GM19438 (cell line): ENCODE results near the gene KRT71.

ENCODE experiments used
- ATAC-seq: cut with Tn5 transposase; IDR thresholded peaks from one replicate; pipeline ENCODE4 v1.9.1; 2021; ENCODE audit warnings: low read depth; ENCODE audit not compliant: unreplicated experiment

Gene KRT71

DNA sequence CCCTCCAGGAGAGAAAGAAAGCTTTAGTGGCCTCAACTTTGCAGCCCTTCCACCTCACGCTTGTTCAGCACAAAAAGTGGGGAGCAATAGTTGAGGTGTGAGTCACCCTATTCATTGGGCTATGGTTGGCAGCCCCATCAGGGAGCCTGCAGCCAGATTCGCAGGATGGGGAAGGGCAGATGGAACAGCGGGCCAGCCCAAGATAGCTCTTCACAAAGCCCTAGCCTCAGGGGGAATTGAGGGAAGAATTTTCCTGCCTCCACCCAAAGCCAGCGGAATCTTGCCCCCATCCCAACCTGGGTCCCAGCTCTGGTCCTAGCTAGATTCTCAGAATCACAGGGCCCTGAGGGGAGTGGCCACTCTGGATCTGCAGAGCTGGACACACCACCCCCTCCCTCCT is 29.1 kb downstream of the KRT71 start:
- ATAC-seq = no peak

DNA sequence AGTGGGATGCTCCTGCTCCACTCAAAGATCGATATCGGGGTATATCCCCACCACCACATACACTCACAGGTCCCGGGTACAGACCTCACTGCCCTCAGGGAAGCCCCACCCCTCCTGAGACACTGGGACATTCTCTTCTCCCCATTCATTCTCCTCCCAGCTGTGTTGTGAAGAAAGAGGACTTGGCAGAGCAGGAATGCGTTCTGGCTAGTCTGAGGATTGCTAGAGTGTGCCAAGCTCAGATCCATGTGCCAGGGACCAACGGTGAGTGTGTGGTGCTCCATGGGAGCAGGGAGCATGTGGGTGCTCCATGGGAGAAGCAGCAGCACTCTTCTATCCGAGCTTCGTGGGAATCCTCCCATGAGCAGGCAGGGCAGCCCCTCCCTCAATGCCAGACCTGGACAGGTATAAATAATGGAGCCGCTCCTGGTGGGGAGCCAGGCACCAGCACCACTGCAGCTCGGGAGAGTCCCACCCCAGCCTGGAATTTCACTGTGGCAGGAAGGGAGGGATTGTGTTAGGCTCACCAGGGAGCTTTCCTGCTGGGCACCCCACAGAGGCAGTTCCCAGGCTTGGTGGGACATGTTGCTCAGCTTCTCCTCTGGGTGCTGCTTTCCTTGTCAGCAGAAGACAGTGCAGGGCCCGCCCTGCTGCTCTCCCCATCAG is 30.5 kb downstream of the KRT71 start:
- ATAC-seq = no peak

DNA sequence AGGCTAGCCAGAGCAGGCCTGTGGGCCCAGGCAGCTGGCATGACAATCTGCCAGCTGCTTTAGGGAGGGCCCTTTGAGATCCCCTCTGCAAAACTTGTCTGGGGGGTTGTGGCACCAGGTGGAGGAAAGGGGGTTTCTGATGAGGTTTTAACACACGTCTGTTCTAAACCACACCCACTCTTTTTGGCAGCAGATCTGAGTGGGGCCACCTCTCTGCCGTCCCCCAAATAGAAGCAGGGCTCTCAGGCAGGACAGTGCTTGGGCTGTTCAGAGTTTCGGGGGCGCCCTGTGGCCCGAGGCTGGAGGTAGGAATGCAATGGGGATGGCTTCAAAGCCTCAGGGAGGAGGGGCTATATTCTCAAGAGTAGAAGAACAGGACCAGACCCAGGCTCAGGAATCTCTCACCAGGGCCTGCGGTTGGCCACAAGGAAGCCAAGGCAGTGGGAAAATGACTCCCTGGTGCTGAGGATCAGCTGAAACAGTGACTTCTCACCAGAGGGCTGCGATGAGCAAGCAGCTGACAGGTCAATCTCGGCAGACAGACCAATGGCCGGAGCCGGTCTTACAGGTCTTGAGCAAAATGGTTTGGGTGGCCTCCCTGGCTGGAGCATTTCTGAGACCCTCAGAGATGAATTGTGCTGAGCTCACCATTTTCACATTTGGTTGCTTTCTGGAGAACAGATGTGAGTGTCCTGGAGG is 31.2 kb downstream of the KRT71 start:
- ATAC-seq = no peak

DNA sequence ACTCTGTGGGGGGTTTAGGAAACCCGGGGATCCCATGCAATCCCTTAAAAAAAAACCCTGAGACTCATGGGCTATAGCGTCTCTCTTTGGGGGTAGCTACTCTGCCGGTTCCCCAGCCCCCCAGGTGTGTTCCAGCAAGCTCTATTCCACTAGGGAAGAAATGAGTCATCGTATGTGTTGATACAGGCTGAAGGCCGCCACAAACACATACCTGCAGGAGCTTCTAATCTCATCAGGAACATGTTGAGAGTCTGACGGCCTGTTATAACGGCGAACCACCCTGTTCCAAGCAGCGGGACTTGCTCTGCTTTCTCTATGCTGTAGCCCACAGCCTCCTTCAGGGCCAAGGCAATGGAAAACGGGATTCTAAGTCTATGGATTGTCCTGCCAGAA is 31.8 kb downstream of the KRT71 start:
- ATAC-seq = no peak

DNA sequence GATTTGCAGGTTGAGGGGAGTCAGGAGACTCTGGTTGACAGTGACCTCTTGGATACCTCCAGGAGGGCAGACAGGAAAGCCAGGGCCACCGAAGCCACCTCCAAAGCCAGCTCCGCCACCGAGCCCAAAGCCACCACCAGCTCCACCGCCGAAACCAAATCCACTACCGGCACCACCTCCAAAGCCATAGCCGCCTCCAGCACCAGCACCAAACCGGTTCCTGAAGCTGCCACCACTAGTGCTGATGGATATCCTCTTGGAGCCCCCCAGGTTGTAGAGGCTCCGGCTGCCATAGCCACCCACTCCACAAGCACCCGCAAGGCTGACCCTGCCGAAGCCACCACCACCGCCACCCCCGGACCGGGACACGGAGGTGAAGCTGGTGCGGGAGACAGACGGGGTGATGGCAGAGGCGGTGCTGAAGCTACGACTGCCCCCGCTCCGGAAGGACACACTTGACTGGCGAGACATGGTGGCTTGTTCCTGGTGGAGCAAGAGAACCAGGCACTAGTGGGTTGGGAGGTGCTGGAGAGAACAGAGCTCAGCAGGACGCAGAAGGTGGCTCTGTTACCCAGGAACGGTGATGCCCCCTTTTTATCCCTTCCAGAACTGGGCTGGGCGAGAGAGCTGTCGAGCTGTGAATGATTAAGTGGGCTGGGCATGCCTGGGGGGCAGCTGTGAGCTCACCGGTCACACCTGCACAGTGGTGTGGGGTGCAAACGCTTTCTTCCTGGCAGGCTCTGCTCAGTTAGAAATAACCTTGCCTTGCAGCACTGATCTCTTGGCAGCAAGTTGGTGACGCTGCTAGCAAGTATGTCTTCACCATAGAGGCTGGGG is 32.9 kb downstream of the KRT71 start, which contains the start of gene KRT5:
Gene KRT5, minus strand, starts transcription at position 569 of the 837 bp plus-strand sequence. Its CDS starts 98 bp downstream, at position 471.
- no peak for ATAC-seq

DNA sequence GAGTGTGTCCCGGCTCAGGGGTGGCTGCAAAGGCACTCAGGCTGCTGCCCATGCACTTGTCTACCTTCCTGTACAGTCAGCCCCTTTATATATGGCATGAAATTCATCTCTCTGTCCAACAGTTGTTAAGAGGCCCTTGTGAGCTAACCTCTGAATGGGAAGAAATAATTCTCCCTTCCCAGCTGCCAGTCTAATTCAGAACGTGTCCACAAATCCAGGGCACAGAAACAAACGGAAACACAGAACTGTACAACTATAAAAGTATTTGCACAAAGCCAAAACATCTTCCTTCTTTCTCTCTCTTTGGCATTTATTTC is 33.6 kb downstream of the KRT71 start:
- no peak for ATAC-seq

DNA sequence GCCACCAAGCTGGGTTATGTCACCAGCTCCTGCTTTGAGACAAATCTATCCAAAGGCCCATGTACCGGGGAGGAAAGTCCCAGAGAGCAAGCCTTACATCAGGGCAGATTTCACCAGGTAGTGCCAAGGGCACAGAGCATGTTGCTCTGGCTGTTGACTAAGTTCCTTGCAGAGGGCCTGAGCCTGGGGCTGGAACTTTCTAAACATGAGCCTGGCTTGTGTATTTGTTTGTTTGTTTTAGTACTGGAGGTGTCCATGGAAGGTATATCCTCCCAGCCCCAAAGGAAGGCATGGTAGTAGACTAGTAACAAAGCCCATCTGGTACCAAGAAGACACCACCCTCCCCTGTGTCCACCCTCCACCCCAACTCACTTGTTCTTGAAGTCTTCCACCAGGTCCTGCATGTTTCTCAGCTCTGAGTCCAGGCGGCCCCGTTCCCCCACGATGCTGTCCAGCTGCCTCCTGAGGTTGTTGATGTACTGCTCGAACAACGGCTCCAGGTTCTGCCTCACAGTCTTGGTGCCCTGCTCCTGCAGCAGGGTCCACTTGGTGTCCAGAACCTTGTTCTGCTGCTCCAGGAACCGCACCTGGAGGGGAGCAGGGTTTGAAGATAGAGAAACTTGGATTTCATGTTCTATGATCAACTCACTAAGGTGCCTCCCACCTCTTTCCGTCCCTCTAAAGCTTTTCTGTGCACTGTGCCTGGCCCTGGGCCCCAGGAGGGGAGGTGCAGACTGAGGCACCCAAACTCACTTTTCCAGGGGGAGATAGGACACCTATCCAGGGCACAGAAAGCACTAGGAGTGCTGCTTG is 34.2 kb downstream of the KRT71 start:
- no peak for ATAC-seq

DNA sequence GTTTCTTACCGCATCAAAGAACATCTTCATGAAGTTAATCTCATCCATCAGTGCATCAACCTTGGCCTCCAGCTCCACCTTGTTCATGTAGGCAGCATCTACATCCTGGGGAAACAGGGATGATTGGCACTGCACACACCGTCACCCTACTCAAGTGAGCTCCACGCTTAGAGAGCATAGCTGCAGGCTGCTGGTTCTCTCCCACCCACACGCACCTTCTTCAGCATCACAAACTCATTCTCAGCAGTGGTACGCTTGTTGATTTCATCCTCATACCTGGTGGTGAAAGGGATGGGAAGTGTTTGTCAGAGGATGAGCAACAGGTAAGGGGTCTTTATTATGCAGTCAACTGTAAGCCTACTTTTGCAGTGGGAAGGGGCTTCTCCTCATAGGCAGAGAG is 35.1 kb downstream of the KRT71 start:
- ATAC-seq = no peak

DNA sequence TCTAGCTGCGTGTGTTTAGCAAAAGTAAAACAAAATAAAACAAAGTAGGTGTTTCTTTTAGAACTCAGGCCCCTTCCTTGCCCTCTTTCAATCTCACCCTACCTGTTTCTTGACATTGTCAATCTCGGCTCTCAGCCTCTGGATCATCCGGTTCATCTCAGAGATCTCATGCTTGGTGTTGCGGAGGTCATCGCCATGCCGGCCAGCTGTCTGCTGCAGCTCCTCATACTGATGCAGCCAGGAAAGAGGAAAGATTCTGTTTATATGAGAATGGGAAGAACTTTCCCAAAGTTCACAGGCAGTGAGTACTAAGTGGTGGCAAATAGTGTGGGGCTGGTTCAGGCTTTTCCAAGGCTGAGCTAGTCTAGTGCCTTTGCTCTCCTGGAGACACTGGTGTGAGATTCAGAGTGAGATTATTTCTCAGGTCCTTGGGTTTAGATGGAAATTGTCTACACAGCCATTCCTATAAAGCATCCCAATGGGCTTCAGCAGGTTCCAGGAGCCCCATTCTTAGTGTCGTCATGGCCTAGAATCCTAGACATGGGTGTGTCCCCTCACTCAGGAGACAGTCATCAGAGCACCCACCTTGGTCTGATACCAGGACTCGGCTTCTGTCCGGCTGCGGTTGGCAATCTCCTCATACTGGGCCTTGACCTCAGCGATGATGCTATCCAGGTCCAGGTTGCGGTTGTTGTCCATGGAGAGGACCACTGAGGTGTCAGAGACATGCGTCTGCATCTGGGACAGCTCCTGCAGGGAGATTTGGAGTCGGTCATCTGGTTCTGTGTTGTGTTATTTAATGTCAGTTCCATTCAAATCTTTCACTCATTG is 35.7 kb downstream of the KRT71 start:
- ATAC-seq = no peak

DNA sequence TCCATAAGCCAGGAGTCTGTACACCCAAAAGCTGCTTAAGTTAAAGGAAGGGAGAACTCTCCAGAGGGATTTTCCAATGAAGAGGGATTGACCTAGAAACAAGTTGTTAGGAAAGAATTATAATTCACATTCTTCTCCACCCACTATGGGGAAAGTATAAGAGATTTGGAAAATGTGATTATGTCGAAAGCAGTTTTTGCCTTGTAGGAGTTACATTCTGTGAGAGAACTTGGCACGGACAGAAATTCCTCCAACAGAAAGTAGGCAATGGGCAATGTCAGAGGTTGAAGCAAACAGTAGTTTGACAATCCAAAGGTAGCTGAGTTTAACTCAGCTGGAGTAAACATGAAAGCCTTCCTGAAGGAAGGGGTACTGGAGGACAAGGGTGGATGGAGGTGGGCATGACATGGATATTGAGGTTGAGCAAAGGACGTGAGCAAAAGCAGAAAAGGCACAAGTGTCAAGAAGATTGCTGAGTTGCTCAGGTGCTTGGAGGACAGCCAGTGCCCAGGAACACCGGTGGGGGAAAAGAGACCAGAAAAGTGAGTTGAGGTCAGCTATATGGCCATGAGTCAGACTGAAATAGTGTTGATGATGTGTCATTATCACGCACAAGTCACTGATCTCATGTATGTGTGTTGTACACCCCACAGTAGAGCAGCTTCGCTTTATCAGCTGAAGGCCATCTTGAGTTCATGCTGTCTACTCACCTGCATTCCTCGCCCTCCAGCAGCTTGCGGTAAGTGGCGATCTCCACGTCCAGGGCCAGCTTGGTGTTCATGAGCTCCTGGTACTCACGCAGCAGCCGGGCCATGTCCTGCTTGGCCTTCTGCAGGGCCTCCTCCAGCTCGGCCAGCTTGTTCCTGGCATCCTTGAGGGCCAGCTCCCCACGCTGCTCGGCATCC is 36.8 kb downstream of the KRT71 start:
- no peak for ATAC-seq

DNA sequence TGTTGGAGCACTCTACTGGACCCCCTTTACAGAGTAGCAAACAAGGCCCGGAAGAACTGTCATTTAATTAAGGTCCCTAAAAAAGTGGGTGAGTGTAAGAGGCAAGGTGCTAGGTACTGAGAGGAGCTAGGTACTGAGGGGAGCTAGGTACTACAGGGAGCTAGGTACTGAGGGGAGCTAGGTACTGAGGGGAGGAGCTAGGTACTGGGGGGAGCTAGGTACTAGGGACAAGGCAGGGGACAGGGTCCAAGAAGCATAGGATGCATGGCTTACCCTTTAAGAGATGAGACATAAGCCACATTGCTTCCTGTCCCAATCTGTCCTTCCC is 37.7 kb downstream of the KRT71 start:
- no peak for ATAC-seq

DNA sequence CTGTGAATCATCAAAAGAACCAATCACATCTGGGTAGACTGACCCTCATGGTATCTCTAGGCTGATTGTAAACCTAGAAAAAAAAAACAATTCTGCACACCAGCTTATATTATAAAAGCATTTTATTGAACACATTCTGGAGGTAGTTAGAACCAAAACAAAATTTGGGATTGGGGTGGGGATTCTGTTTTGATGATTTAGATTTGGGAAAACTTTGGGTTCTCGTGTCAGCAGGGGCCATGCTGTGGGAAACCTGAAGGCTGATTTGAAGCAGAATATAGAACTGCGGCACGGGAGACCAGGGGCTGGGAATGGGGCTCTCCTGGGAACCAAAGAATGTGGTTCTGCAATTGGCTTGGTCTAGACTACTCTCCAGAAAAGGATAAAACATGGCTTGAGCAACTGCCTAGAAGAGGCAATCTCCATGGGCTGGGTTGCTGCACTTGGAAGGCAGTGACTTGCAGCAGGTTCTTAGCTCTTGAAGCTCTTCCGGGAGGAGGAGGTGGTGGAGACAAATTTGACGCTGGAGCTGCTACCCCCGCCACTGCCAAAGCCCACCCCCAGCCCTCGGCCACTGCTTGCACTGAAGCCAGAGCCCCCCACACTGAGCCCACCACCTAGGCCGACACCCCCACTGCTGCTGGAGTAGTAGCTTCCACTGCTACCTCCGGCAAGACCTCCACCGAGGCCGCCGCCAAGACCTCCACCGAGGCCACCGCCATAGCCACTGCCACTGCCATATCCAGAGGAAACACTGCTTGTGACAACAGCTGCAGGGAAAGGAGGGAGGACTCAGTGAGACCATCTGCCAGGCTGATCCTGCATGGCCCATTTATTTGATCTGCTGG is 38.2 kb downstream of the KRT71 start:
- ATAC-seq = no peak

DNA sequence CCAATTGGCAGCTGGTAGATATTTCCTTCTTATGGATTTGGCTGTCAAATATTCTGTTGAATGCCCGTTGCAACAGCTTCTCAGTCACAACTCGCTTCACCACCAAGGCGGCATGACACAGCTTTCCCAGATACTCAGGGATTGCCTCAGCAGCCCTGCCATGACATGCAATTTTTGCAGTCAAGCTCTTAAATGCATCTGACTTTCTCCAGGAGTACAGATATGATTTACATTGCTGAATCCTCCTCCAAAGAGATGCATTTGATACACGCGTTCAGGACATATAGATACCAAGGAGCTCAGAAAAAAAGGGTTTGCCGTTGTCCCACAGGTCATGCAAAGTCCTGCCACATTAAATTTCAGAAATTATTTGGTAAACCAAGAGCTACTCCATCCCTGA is 39.2 kb downstream of the KRT71 start:
- ATAC-seq = no peak

DNA sequence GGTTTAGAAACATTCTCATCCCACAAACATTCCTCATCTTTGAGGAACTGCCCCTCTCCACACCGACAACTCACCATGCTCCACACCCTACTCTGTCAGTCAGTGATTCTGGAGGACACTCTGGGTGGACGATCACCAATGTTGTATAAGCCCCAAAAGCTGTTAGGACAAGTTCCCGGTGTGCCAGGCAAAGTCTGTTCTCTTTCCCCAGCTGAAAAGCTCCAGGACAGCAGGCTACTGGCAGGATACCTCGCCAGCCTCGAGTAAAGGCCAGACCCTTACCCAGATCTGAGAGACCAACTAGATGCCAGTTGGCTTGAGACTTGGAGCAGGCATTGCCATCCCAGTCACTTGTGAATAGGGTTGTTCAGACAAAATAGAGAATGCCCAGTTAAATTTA is 44.7 kb downstream of the KRT71 start:
- ATAC-seq = no peak

DNA sequence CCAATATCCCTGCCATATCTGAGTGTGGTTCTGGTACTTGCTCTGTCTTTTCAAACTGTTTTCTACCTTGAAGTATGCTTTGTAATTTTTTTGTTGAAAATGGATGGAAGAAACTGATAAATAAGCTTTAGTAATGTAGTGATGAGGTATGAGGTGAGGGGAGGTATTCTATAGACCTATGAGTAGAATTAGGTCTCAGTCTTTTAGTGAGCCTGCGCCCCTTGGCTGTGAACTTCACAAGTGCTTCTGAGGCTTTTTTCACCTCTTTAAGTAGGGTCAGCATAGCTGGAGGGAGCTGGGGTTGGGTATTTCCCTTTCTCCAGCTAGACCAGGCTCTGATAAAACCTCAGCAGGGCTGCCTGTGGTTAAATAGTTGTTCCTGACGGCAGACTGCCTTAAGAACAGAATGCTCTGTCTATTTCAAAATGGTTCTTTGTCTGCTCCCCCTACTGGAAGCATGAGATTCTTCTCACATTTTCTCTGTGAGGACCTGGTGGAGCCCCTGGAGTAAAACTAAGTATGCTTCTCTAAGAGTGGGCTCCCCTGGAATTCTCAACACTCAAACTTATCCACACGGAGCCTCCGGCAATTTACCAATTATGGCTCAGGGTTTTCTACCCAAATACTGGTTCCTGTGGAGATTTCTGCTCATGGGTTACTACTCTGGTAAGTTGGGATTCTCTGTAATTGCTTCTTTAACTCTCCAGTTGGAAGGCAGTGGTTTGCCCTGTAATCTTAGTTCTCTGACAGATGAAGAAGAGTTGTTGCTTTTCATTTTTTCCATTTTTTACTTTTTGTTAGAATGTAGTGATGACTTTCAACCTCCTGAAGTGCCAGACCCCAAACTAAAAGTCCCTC is 45.9 kb downstream of the KRT71 start:
- no peak for ATAC-seq

DNA sequence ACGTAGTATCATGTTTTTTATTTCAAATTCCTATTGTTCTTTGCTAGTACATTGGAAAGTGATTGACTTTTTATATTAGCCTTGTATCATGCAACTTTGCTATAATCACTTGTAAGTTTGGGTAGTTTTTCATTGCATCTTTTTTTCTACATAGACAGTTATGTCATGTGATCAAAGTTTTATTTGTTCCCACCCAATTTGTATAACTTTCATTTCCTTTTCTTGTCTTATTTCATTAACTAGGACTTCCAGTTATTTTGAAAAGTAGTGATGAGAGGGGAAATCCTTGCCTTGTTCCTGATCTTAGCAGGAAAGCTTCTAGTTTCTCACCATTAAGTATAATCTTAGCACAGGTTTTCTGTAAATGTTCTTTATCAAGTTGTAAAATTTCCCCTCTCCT is 50.1 kb downstream of the KRT71 start:
- no peak for ATAC-seq

DNA sequence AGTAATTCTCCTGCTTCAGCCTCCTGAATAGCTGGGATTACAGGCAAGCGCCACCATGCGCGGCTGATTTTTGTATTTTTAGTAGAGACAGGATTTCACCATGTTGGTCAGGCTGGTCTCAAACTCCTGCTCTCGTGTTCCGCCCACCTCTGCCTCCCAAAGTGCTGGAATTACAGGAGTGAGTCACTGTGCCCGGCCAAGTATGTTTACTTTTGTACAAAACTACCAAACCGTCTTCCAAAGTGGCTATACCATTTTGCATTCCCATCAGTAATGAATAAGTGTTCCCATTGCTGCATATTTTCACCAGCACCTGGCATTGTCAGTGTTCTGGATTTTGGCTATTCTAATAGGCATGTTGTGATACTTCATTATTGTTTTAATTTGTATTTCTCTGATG is 51.5 kb downstream of the KRT71 start:
- ATAC-seq = no peak
